AG04449 (cell line): Measurements from ENCODE around the gene SPACA4.

Experiments
- CTCF ChIA-PET: fragments of 350-600 bp; formaldehyde crosslinking; extraction: SDS; loops from one replicate; lab custom pipeline; 2021; ENCODE audit warnings: antibody characterized with exemption; lab: Yijun Ruan, JAX
- POLR2A ChIA-PET: fragments of 400-600, 350-600 bp; formaldehyde crosslinking; extraction: SDS; loops from one replicate; lab custom pipeline; 2020; ENCODE audit warnings: antibody characterized with exemption, inconsistent platforms; lab: Yijun Ruan, JAX
- DNase-seq: peaks from one replicate; pipeline ENCODE4 v3.0.0-alpha.2; 2010; ENCODE audit warnings: low read depth, low spot score
- H3K4me3 ChIP-seq: 2 replicates; pipeline ENCODE4 v1.5.1; 2011; ENCODE audit warnings: low read depth, mild to moderate bottlenecking, control low read depth, low read length
- CTCF ChIP-seq: IDR thresholded peaks from one replicate; pipeline ENCODE4 v1.5.1; 2011; ENCODE audit warnings: mild to moderate bottlenecking, moderate library complexity, low read length, control low read depth, inconsistent platforms; ENCODE audit not compliant: insufficient read depth; ENCODE audit errors: missing control alignments

Gene SPACA4

GRCh38 chr19:48637449-48637947, 31.0 kb downstream of the SPACA4 start:
- CTCF ChIA-PET: interaction anchor here (0.8 to 1.3 kb wide), 3 partner anchors 8 to 16 kb away, joined by 3 to 4 read pairs (median 3); partner anchors contain the start of gene CA11
- no peak for TF ChIP-seq CTCF
- POLR2A ChIA-PET: interaction anchor here (0.6 to 1.5 kb wide), 3 partner anchors 13 to 434 kb away, joined by 4 to 5 read pairs (median 4); partner anchors contain the start of genes RPL18 and SPHK2
- peak overlapping the region; percentile 66 for H3K4me3 ChIP-seq
- peak; percentile 92 for DNase-seq

DNA sequence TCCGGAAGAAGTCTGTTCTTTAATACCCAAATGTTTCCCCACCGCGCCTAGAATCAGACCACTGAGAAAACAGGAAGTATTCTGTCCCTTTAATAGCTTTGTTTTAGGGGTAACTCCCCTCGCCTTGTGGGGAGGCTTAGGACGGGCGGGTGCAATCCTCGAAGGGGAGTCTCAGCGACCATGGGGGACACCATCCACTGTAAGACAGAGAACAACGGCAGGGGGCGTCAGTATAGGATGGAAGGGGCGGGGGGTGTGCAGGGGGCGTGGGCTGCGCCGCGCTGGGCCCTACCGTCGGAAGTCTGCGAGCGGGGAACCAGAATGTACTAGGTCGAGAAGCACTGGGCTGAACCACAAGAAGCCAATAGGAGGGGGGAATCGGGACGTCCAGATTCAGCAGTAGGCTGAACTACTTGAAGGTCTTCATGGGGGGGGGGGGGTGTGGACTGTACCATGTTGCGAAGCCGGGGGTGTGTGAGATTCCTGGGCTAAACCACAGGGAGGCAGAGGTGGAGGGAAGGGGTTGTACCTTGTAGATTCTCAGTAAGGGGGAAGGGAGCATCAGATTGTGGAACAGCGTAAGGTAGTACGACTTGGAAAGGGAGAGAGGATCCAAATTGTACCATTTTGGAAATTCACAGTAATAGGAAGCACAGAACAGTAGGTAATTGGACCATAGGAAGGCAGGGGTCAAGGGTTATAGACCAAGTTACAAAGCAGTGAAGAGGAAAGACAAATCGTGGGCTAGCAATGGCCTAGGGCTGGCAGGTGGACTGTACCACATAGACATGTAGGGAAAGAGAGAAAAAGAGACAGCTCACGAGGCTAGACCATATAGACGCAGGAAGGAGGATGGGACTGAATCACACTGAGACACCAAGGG, 31.6 kb downstream of the SPACA4 start:
- H3K4me3 ChIP-seq: peak overlapping the region; percentile 66
- ChIA-PET CTCF (interaction anchor here (0.8 to 1.3 kb wide), 3 partner anchors 7 to 15 kb away, joined by 3 to 4 read pairs (median 3); partner anchors contain the start of gene CA11), POLR2A (interaction anchor here (0.6 to 1.5 kb wide), 3 partner anchors 14 to 434 kb away, joined by 4 to 5 read pairs (median 4); partner anchors contain the start of genes RPL18 and SPHK2)
- peak; percentile 84 for DNase-seq
- peak; percentile 17 for TF ChIP-seq CTCF

DNA sequence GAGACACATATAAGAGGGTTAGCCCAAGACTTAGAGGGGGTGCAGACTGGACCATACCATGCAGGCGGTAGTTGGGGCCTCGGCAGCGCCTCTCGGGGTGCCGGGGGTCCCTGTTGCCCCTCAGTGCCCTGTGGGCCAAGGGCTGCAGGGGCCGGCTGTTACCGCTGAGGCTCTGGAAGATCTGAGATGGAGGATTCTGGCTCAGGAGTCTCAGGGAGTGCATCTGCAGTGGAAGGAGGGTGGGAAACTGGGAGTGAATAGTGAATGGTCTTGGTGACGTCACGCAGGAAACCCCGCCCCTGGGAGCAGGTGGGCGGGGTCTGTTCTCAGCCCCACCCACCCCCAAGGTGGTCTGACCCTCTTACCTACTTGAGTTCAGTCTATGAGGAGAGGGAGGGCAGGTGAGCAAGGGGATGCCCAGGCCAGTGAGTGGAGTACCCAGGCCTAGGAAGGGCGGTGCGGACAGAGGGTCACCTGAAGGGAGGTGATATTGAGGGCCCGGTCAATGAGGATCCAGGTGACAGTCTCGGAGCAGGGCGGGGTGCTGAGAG, 32.4 kb downstream of the SPACA4 start:
- ChIA-PET POLR2A (no interaction called here), CTCF (interaction anchor here (1.3 kb wide), 1 partner anchor 14 kb away, joined by 4 read pairs; no protein-coding TSS in a partner anchor)
- no peak overlapping the region for H3K4me3 ChIP-seq
- DNase-seq: no peak
- no peak for TF ChIP-seq CTCF

- CTCF ChIA-PET: no interaction called here
- H3K4me3 ChIP-seq: no peak overlapping the region
- no peak for TF ChIP-seq CTCF
- POLR2A ChIA-PET: no interaction called here
- DNase-seq: no peak
Observed at GRCh38 chr19:48639483-48640375, 33.2 kb downstream of the SPACA4 start.

DNA sequence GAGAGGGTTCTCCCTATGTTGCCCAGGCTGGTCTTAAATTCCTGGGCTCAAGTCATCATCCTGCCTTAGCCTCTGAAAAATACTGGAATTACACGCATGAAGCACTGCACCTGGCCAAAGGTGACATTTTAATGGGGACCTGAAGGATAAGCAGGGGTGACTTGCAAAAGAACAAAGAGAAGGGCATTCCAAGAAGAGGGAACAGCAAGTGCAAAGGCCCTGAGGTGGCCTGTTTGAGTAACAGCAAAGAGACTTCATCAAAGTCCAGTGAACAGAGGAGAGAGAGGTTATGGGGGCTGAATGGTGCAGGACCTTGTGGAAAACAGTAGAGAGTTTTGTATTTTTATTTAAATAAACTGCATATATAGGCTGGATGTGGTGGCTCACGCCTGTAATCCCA, 35.3 kb downstream of the SPACA4 start:
- CTCF ChIA-PET: interaction anchor here (1.1 kb wide), 1 partner anchor 33 kb away, joined by 4 read pairs; no protein-coding TSS in a partner anchor
- DNase-seq: no peak
- POLR2A ChIA-PET: no interaction called here
- TF ChIP-seq CTCF: no peak
- no peak overlapping the region for H3K4me3 ChIP-seq
